Endothelial cell of hepatic sinusoid (primary cell): Measurements from ENCODE around the gene ENAH.

ENCODE experiments used
- in situ Hi-C: cut with HindIII; loops from 2 replicates; pipeline ENCODE4 v1.10.0; 2017; ENCODE audit warnings: low sequenced_read_pairs

The ENAH gene

DNA sequence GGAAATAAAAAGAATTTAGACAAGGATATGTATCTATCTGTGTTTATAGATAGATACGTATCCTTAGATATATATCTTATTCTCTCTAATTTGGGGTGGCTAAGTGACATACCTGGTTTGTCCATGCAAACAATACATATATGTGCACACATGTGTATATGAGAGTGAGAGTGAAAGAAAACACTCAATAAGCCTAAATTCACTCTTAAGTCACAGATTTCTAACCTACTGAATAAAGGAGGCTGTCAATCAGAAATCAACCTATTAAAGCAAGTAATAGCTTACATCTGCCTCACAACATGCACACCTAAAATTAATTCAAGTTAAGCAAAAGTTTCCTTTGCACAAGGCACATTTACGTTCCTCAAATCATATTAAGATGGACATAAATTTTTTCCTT lies 118.2 kb downstream of the ENAH start:
- in situ Hi-C loops = no loop called here

DNA sequence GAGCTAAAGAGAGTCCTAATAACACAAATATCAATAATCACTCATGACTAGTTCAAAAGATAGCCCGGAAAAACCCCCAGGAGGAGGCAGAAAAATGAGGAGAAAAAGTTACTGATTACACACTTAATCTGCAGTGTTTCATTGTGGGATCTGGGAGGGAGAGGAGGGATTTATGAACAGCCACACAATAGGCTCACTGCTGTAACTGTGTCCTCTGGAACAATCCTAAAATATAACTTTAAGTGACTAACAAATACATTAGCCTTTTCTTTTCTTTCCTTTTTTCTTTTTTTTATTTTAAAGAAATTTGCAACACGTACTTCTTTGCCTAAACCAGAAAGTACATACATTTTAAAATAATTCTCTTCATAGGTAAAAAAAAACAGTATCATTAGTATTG lies 118.8 kb downstream of the ENAH start:
- in situ Hi-C loops = no loop called here

DNA sequence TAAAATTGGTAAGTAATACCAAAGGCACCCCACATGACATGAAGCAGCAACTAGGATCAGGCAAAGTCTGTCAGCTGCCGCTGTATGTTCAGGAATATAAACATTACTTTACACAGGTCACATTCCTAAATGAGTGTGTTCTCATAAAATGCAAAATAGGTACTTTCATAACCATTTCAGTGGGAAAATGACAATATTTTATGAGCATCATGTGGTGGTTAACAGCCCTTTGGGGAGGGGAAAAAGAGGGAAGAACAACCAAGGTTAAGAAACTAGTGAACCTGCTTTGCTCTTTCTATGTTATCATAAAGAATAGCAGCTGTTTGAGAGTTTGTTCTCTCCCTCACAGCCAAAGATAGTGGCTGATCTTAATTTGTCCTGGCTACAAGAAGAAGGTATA lies 119.7 kb downstream of the ENAH start:
- in situ Hi-C loops = no loop called here

DNA sequence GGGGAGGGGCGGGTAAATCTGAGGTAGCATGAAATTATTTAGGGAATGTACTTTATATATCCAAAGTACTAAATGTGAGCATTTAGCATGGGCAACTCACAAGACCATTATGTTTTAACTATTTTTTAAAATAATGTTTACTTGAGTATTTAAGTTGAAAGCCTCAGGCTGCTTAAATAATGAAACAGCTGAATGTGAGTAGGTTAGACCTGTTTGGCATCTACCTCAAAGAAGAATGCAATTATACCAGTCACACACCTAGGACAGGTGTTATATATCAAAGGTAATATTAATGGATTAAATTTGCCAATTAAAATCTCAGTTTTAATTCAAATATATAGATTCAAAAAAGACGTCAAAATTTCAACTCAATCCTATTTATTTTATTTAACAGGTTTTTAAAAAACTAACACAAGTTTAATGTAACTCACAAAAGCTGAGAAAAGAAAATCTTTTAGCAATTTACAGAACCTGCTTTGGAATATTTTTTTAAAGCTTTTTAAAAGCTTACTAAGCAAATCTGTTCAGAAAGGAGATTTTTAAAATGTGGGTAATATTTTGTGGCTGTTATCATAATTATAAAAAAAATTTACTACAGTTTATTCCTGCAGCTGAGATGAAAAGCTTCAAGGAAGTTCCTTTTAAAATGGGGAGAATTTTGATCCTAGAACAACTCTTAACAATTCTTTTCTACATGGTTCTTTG lies 120.5 kb downstream of the ENAH start:
- in situ Hi-C loops = no loop called here

DNA sequence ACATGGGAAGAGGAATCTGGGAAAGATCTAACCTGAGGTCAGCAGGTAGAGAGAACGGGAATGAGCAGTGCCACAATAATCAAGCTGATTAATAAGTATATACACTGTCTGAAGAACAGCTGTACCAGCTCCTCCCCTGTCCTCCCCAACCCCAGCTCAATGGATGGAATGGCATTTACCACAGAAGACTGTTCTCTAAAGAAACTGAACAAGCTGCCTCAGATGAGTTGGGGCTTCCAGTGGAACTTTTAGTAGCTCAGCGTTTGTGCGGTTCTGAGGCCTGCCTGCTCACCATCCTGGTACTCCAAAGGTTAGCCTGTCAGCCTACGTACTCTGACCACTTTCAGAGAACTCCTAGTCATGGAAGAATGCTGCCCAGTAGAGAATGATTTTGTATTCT lies 123.2 kb downstream of the ENAH start:
- in situ Hi-C loops = no loop called here

DNA sequence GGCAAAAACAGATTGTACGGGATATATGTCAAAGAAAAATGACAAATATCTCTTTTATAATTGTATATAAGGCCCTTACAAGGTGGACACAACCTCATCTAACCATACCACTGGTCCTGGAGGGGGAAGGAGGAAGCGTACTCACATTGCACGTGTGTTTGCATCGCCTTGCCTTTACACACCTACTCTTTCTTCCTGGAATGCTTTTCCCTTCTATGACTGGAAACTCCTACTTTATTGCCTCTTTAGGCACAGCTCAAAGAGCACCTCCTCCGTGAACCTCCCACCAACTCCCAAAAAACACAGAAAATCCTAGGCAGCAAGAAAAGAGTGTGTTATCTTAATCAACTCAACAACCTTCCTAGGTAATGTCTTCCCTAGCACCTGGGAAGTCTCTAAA lies 125.3 kb downstream of the ENAH start:
- in situ Hi-C loops = no loop called here

DNA sequence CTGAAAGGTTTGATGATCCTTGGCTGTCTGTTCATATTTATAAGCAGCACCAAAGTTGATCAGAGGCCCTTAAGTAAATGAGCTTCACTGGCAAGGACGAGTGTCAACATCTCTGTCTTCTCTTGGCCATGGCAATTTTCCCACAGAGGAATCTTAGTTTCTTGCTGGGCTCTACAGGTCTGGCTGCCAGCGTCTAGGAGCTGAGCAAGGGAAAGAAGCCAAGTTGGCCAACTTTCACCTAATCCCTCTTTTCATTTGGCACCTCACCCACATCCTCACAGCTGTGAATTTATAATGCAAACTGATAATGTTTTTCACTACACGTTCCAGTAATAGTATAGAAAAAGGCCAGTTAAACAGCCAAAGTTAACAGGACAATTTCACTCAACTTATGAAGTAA lies 126.0 kb downstream of the ENAH start:
- in situ Hi-C loops = no loop called here

DNA sequence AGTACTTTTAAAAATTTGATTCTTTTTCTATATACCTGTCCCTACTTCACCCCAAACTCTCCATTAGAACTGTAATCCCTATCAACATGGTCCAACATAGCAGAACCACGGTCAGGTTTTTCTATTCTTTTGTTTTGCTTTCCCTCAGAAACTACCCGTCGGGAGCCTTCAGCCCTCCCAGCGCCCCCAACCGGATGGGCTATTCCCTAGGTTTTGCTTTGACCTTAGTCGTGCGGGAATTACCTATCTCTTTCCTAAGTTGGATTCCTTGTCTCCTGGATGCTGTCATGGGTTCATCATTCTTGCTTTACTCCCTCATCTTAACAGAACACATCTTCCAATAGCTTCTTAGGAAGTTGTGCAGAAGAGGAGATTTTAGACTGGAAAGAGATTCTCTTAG lies 127.5 kb downstream of the ENAH start:
- in situ Hi-C loops = no loop called here

DNA sequence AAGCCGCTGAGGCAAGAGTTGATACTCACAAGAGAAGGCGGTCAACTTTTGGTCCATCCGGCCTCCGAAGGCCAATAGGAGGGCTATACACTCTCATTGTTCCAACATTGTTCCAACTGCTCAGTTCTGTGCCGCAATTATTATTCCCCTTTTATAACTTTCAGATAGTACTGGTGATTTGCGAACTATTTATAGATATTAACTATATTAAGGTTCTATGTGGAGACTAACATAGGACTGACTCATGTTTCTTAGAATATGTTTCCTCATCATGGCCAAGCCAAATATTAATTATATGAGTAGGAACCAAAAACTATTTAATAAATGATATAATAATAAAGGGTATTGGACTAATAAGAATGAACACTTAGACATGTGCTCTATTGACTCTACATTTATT lies 128.4 kb downstream of the ENAH start:
- in situ Hi-C loops = no loop called here

DNA sequence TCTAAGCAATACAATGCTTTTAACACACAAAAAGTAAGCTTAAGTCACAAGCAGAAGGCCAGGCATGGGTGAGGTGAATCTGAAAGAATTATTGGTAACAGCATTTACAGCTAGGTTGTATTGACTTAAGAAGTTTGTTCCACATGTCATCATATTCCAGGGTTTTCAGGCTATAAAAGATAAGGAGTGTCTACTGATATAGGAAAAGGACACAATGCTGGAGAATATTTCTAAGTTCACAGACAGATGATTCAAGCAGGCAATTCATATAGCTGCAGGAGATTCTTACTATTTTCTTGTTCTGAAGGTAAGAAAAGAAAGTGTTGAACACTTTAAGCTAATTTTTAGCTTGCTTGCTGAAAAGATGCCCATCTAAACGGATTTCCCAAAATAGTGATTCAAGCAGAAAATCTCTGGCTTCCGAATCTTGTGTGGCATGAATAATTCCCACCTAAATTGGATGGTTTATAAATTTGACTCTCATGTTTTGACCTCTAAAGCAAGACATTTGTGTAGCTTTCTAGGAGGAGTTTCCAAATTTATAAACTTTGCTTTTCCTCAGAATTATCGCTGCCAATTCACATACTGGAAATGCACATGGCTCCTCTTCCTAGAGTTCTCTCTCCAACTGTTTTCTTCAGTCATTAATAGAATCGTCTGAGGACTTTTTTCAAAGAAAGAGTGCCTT lies 129.5 kb downstream of the ENAH start:
- in situ Hi-C loops = no loop called here

DNA sequence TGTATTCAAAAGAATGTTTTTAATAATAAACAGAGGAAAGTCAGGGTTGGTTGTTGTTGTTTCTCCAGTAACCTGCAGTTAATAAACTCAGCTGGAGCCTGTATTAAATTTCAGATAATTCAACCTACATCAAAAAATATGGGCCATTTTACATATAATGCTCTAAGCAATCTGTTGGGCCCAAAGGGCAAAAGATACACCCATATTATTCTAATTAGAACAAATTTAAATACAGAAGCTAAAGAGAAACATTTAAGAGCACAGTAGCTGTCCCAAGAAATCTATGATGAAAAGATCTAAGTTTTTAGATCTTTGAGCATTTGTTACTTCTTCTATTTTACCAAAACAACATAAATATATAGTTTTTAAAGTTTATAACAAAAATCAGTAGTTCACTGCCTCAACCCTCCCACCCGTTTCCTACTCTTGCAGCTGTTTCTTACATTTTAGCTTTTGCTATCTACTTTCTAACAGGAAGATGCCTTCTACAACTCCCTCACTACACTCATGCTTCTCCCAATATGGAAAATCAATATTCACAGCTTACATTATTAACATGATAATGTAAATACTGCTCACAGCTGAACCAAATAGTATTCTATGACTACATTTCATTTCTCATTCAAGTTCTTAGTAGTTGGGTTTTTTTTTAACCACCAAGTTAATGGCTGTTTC lies 130.2 kb downstream of the ENAH start:
- in situ Hi-C loops = no loop called here

DNA sequence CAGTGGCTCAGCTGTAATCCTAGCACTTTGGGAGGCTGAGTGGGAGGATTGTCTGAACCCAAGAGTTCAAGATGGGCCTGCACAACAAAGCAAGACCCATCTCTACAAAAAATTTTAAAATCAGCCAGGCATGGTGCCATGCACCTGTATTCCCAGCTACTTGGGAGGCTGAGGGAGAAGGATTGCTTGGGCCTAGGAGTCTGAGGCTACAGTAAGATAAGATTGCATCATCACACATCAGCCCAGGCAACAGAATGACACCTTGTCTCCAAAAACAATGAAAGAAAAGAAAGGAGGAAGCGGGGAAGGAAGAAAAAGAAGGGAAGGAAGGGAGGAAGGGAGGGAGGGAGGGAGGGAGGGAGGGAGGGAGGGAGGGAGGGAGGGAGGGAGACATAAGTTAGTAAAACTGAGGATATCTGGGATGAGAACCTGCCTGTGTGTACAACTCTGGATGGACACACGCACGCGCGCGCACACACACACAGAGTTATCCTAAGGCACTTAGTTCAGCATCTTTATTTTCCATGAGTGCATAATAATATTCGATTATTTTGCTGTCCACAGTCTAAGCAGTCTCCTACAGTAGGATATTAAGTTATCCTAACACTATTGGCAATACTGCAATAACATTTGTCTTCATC lies 132.2 kb downstream of the ENAH start:
- in situ Hi-C loops = no loop called here

DNA sequence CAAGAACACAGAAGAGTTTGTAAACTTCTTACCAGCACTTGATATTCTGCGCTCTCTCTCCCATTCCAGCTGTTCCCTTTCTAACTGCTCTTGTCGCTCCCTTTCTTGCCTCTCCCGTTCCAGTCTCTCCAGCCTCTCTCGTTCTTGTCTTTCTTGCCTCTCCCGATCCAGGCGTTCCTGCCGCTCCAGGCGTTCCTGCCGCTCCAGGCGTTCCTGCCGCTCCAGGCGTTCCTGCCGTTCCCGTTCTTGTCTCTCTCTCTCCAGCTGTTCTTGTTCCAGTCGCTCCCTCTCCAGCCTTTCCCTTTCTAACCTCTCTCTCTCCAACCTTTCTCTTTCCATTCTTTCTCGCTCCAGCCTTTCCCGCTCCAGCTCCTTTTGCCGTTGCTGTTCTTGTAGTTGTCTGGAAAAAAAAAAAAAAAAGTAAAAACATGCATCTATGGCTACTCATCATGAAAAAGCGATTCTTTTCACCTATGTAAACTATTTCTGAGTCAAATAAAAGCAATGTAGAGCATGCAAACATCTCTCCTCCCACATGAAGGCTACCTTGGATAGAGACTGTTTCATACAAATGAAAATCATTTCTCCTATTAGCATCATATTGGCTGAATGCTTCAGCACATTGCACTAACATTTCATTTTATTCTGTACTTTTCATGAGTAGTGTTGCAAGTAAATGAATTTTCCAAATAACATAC lies 133.6 kb downstream of the ENAH start:
- in situ Hi-C loops = loop anchor here (10.0 kb wide), 1 partner anchor 55 kb away; no protein-coding TSS in a partner anchor

DNA sequence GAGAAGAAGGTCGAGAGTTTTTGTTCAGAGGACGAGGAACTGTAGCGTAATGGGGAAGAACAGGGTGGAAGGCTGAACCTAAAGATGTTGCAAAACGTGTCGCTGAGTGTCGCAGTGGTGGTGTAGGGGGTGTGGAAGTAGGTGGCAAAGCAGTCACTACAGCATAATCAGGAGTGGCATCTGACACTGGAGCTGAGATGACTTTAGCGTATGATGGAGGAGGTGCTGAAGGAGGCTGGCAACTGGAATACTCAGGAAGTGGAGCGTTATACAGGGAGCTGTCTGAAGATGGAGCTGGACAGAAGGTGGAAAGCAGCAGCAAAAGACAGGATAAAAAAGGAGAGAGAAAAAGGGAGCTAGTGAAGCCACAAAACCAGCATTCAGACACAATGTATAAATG lies 135.2 kb downstream of the ENAH start:
- in situ Hi-C loops = loop anchor here (10.0 kb wide), 1 partner anchor 57 kb away; no protein-coding TSS in a partner anchor

DNA sequence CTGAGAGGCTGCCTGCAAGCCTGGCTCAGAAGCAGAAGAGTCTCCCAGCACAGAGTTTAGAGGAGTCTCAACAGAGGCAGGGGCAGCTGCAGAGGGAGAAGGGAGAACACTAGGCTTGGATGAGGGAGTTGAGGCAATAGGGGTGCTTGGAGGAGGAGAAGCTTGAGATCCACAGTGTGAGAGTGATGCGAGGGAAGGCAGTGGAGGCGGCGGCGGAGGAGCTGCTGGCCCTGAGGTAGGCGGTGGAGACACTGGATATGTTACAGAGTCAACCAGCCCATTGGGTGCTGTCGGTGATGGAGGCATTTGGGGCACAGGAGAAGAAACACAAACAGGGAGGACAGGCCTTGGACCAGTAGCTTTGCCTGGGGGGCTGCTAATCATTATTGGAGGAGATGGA lies 135.7 kb downstream of the ENAH start:
- in situ Hi-C loops = loop anchor here (10.0 kb wide), 1 partner anchor 58 kb away; no protein-coding TSS in a partner anchor

DNA sequence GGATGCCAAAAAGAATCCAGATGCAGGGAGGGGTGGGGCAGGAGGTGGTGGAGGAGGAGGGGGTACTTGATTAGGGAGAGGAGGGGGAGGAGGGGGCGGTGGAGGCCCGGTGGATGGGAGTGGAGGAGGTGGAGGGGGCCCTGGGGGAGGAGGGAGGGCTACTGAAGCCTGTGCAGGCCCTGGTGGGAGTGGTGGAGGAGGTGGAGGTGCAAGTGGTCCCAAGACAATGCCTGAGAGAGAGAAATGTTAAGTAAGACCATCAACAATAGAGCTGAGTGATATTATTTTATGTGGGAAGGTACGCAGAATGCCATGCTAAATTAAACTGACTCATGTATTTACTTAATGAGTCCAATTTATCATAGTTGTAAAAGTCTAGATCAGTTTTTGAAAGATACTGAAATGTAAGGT lies 138.2 kb downstream of the ENAH start:
- in situ Hi-C loops = loop anchor here (10.0 kb wide), 1 partner anchor 60 kb away; no protein-coding TSS in a partner anchor

DNA sequence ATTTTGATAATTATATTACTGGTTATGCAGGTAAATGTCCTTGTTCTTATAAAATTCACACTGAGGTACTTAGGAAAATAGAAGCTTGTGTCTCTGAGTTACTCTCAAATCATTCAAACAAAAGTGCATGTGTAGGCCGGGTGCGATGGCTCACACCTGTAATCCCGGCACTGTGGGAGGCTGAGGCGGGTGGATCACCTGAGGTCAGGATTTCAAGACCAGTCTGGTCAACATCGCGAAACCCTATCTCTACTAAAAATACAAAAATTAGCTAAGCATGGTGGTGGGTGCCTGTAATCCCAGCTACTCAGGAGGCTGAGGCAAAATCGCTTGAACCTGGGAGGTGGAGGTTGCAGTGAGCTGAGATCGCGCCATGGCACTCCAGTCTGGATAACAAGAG lies 139.3 kb downstream of the ENAH start:
- in situ Hi-C loops = loop anchor here (10.0 kb wide), 1 partner anchor 61 kb away; no protein-coding TSS in a partner anchor

DNA sequence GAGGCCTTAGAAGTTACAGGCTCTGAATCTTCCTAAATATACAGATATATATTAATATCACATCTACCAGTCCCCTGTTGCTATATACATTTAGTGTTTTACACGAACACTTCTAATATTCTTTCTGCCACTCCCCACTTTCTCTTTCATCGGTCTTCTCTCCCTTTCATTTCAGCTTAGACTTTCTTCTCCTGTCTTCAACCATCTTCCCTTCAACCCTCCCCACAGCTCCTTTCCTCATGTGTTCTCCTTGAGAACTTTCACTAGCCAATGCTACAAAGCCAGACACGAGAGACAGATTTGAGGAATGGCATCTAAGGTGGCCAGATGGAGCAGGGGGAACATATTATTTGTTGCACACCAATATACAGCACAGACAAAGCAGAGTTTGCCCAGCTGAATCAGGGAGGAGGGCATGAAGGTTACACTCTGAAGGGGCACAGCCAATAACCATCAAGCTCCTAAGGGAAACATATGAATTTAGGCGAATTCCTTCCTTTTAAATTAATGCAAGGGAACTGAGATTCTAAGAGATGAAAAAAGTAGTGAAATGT lies 141.0 kb downstream of the ENAH start:
- in situ Hi-C loops = loop anchor here (10.0 kb wide), 1 partner anchor 63 kb away; no protein-coding TSS in a partner anchor

DNA sequence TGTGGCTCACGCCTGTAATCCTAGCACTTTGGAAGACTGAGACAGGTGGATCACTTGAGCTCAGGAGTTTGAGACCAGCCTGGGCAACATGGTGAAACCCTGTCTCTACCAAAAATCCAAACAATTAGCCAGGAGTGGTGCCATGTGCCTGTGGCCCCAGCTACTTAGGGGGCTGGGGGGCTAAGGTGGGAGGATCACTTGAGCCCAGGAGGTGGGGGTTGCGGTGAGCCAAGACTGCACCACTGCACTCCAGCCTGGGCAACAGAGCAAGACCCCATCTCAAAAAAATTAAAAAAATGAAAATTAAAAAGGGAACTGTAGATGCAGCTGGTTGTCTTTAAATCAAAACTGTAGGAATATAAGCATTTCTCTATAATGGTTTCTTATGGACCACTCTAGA lies 142.2 kb downstream of the ENAH start:
- in situ Hi-C loops = loop anchor here (10.0 kb wide), 1 partner anchor 64 kb away; no protein-coding TSS in a partner anchor

DNA sequence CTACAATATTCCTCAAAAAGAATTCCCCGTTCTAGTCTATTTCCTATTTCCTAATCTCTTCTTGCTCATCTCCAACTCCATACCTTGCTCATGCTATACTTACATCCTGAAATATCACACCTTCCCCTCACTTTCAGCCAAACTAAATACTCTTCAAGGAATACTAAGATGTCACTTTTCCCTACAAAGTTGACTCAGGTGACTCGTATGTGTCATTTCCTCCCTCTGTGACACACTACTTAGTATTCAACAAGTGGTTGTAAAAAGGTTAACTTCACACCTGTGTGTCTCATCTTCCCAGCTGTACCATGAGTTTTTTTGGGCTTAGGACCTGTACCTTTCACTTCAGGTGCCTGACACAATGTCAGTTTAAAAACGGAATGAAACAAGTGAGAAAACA lies 143.2 kb downstream of the ENAH start:
- in situ Hi-C loops = loop anchor here (10.0 kb wide), 1 partner anchor 65 kb away; no protein-coding TSS in a partner anchor
